K562 (cell line): ENCODE data around the gene PIRT. TPM values are rescaled to one million over a fixed set of nuclear protein-coding genes. Genes with fewer than 3 reads are reported as not detected.

ENCODE experiments used
- ATF1 ChIP-seq, 2 experiments: fragments of 450-650 bp in 1 of 2; IDR thresholded peaks; 2 replicates each; pipeline ENCODE4 v1.6.1; 2016; ENCODE audit warnings: missing compliant biosample characterization in 1 of 2, missing genetic modification characterization in 1 of 2
- BCLAF1 ChIP-seq, 2 experiments: fragments of 450-650 bp in 1 of 2; IDR thresholded peaks; 2 replicates each; pipeline ENCODE4 v1.6.1; 2011 to 2017; ENCODE audit warnings: low read depth in 2 of 2, antibody characterized with exemption in 1 of 2, borderline replicate concordance in 1 of 2, low read length in 1 of 2, mild to moderate bottlenecking in 1 of 2, mixed read lengths in 1 of 2; ENCODE audit not compliant: control insufficient read depth in 1 of 2
- BDP1 ChIP-seq: IDR thresholded peaks from 3 replicates; pipeline ENCODE4 v1.6.1; 2011; ENCODE audit not compliant: insufficient read length, insufficient read depth
- CREM ChIP-seq: IDR thresholded peaks from 2 replicates; pipeline ENCODE4 v1.6.1; 2014; ENCODE audit warnings: antibody characterized with exemption, low read depth
- CTCFL ChIP-seq: IDR thresholded peaks from 2 replicates; pipeline ENCODE4 v1.6.1; 2011; ENCODE audit warnings: borderline replicate concordance, low read depth, mild to moderate bottlenecking, moderate library complexity, low read length; ENCODE audit not compliant: insufficient read depth, poor library complexity, severe bottlenecking
- ELF1 ChIP-seq: fragments of 200-800 bp; sonication (Bioruptor generic); IDR thresholded peaks from 2 replicates; pipeline ENCODE4 v1.6.1; 2016; ENCODE audit warnings: missing genetic modification characterization, missing compliant biosample characterization
- FOSL1 ChIP-seq: fragments of 200-800 bp; sonication (Bioruptor generic); conservative IDR thresholded peaks from 2 replicates; pipeline ENCODE4 v1.6.1; 2016; ENCODE audit warnings: missing genetic modification characterization, missing compliant biosample characterization
- IFI16 ChIP-seq: fragments of 250-450 bp; sonication (Bioruptor Pico); IDR thresholded peaks from 2 replicates; pipeline ENCODE4 v2.1.2; 2022; ENCODE audit warnings: mild to moderate bottlenecking, inconsistent platforms
- MEIS2 ChIP-seq: fragments of 450-650 bp; IDR thresholded peaks from 2 replicates; pipeline ENCODE4 v1.6.1; 2014; ENCODE audit warnings: mild to moderate bottlenecking; ENCODE audit not compliant: partially characterized antibody
- PKNOX1 ChIP-seq: fragments of 450-650 bp; IDR thresholded peaks from 2 replicates; pipeline ENCODE4 v1.6.1; 2016
- PPARD ChIP-seq: fragments of 250-450 bp; sonication (Bioruptor Pico); IDR thresholded peaks from 2 replicates; pipeline ENCODE4 v1.8.0; 2022; ENCODE audit warnings: inconsistent platforms, mild to moderate bottlenecking, moderate library complexity
- RBFOX2 ChIP-seq: fragments of 200-400 bp; formaldehyde crosslinking; IDR thresholded peaks from 2 replicates; pipeline ENCODE4 v1.6.1; 2017; ENCODE audit warnings: low read depth, mild to moderate bottlenecking, low read length, moderate library complexity
- TOE1 ChIP-seq, 2 experiments: fragments of 450-650 bp in 1 of 2; sonication (generic) in 1 of 2; formaldehyde crosslinking in 1 of 2; IDR thresholded peaks; 2 replicates each; pipeline versions ENCODE4 v1.7.1 to v1.8.0; 2016 to 2022; ENCODE audit warnings: borderline replicate concordance in 2 of 2, mild to moderate bottlenecking in 2 of 2, antibody characterized with exemption in 1 of 2, inconsistent platforms in 1 of 2, low read depth in 1 of 2, missing genetic modification reagents in 1 of 2, moderate library complexity in 1 of 2
- ZFP36 ChIP-seq: fragments of 150-350 bp; IDR thresholded peaks from 2 replicates; pipeline ENCODE4 v1.6.1; 2018; ENCODE audit warnings: low read length, low read depth; ENCODE audit not compliant: partially characterized antibody
- ZNF134 ChIP-seq: fragments of 250-450 bp; sonication (Bioruptor Pico); conservative IDR thresholded peaks from 2 replicates; pipeline ENCODE4 v1.4.0; 2020
- ZNF263 ChIP-seq: sonication (generic); formaldehyde crosslinking; IDR thresholded peaks from 2 replicates; pipeline ENCODE4 v1.8.0; 2022; ENCODE audit warnings: mild to moderate bottlenecking, missing genetic modification reagents, borderline replicate concordance
- ZNF707 ChIP-seq: fragments of 250-450 bp; sonication (Bioruptor Pico); conservative IDR thresholded peaks from 2 replicates; pipeline ENCODE4 v1.8.0; 2022; ENCODE audit warnings: inconsistent platforms, mild to moderate bottlenecking, moderate library complexity
- ZZZ3 ChIP-seq: fragments of 450-650 bp; IDR thresholded peaks from 2 replicates; pipeline ENCODE4 v1.6.1; 2016; ENCODE audit warnings: antibody characterized with exemption, mild to moderate bottlenecking, moderate library complexity
- polyA plus RNA-seq, 8 experiments: library from polyadenylated mRNA; depleted of rRNA in 4 of 8; stranded (reverse) in 5 of 8; unstranded in 3 of 8; fragments of >200 nt; fragmentation: Nextera tagmentation in 2 of 8; fragmentation: Illumina TruSeq in 1 of 8; extraction: Ambion mirVana in 2 of 8; extraction: Trizol in 1 of 8; gene quantifications; 2 replicates each; pipeline versions ENCODE4 v1.2.1 to v1.2.3, GENCODE V29; 2011 to 2014; ENCODE audit warnings: inconsistent platforms in 1 of 8, missing spikeins in 1 of 8
- total RNA-seq, 7 experiments: library from RNA; depleted of rRNA in 6 of 7; stranded (reverse); fragments of >200 nt in 6 of 7; fragmentation: Illumina TruSeq in 2 of 7; extraction: Trizol in 2 of 7; gene quantifications; 2 replicates each; pipeline versions ENCODE4 v1.2.1 to v1.2.3, GENCODE V29; 2011 to 2021; ENCODE audit warnings: low replicate concordance in 1 of 7

The PIRT gene
- total and polyA plus RNA-seq, 9 of the 15 experiments (the other 6 are each of a cell fraction or from before 2014, with no cell fraction given): not detected

- TF ChIP-seq BCLAF1 (IDR thresholded peaks at IDR 0.05; ENCODE audit: borderline replicate concordance in 1 of 2, control insufficient read depth in 1 of 2, low read depth in 2 of 2, low read length in 1 of 2): no peak
- TF ChIP-seq RBFOX2: no peak
- TF ChIP-seq CREM: peak; percentile 65
- no peak for TF ChIP-seq ZNF707
- no peak for TF ChIP-seq ATF1 (CRISPR knock-in tag; IDR thresholded peaks at IDR 0.05)
- TF ChIP-seq ATF1 (tag; IDR thresholded peaks at IDR 0.05): peak; percentile 70
- peak; percentile 33 for TF ChIP-seq MEIS2
- no peak for TF ChIP-seq BDP1
- no peak for TF ChIP-seq TOE1 (IDR thresholded peaks at IDR 0.05; ENCODE audit: borderline replicate concordance)
- no peak for TF ChIP-seq TOE1 (CRISPR knock-in tag; IDR thresholded peaks at IDR 0.05; ENCODE audit: borderline replicate concordance, low read depth)
- peak; percentile 72 for TF ChIP-seq ZFP36
- TF ChIP-seq ZNF134 (CRISPR knock-in tag): no peak
- TF ChIP-seq ZZZ3: no peak
- 0 out of 2 replicates have a peak, but pooled peaks have one; percentile 37 for TF ChIP-seq FOSL1
- TF ChIP-seq IFI16 (CRISPR knock-in tag): no peak
- no peak for TF ChIP-seq CTCFL
- TF ChIP-seq ELF1 (tag): no peak
- no peak for TF ChIP-seq ZNF263 (CRISPR knock-in tag)
- no peak for TF ChIP-seq PPARD (CRISPR knock-in tag)
- peak; percentile 62; the same call in 1 of the 2 replicates for TF ChIP-seq PKNOX1
Observed at GRCh38 chr17:10807704-10808128, 30.2 kb downstream of the PIRT start (continued).
